SIG-M5 (cell line): ENCODE data around the gene RFX2.
"Not testable (repeated sequence)": the region's sequence is repeated elsewhere in the genome, so short reads cannot be mapped to it uniquely, and the experiment has no call there.

Experiments used
- DNase-seq: peaks from one replicate; lab custom pipeline; 2025; lab: John Stamatoyannopoulos, UW

Gene RFX2

DNA sequence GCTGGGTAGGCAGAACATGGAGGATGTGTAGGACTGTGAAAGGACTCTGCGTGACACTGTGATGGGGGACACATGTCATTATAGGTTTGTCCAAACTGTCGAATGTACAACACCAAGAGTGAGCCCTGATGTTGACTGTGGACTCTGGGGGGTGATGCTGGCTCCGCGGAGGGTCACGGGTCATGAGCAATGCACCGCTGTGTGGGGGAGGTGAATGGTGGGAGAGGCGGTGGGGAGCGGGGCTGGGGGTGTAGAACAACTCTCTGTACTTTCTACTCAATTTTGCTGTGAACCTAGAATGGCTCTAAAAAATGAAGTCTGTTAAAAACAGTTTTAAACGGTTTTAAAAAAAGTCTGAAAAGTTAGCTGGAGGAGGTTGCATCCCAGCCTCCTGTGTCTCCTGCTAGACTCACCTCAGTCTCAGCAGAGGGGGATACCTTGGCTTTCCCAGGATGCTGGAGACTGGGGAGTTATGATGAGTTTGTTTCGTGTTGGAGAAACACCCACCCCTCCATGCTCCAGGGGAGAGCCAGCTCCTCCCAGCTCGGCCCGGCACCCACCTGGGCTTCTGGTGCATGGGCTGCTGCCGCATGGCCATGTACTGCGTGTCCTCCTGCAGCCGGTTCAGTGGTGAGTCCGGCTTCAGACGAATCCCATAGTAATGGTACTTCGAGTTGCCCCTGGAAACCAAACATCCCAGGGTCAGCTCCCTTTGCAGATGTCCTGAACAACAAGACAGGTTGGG, 97.7 kb downstream of the RFX2 start:
- DNase-seq: no peak

DNA sequence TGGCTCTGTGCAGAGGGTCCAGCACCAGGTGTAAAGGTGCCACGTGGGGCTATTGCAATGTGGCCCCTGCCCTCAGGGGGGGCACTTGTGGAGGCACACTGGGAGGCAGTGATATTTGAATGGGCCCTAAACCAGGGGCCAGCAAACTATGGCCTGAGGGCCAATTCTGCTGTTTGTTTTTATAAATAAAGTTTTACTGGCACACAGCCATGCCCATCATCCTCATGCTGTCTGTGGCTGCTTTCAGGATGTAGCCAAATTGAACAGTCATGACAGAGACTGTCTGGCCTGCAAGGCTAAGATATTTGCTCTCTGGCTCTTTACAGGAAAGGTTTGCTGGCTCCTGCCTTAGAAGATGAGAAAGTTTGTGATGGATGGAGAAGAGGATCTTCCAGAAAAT, 98.5 kb downstream of the RFX2 start:
- no peak for DNase-seq

DNA sequence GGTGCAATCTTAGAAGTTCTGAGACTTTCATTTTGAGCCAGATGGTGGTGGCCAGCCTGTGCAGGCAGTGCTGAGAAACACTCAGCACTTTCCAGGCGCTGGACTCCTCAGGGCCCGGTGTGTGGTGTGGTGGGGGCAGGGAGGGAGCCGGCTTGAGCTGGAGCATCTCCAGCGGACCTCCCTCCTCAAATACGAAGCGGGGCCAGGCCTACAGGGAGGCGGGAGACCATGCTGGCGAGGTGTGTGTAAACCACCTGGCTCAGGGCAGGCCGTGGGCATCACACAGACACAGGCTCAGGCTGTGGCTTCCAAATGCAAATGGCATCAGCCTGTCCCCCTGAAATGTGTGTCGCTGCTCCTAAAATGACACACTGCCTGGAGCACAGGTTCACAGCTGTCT, 99.1 kb downstream of the RFX2 start:
- DNase-seq: no peak

- DNase-seq: no peak
Observed at GRCh38 chr19:6010107-6010506, 100.2 kb downstream of the RFX2 start.

DNA sequence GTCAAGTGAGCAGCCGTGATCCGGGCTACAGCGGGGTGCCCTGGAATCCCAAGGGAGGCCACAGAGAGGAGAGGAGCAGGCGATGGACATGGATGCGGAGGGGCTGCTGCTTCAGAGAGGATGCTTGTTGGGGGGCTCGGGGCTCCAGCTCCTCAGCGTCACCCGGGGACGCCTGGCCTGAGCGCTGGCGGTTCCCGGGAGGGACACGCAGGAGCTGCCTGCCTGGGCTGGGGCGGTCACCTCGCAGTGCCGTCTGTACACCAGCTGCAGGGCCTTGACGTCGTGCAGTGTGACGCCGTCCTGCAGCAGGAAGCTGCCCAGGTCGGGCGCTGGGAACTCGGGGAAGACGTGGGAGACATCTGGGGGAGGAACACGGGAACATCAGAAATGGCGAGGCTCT, 102.4 kb downstream of the RFX2 start:
- no peak for DNase-seq

- no peak for DNase-seq
Observed at GRCh38 chr19:6006896-6007295, 103.4 kb downstream of the RFX2 start.

DNA sequence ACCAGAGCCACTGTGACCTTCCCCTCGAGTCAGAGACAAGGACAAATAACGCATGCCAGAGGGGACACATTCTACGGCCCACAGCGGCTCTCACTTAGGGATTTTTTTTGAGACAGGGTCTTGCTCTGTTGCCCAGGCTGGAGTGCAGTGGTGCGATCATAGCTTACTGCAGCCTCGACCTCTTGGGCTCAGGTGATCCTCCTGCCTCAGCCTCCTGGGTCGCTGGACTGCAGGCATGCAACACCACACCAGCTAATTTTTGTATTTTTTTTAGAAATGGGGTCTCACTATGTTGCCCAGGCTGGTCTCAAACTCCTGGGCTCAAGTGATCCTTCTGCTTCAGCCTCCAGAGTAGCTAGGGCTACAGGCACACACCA, 104.2 kb downstream of the RFX2 start:
- DNase-seq: not testable (repeated sequence)

DNA sequence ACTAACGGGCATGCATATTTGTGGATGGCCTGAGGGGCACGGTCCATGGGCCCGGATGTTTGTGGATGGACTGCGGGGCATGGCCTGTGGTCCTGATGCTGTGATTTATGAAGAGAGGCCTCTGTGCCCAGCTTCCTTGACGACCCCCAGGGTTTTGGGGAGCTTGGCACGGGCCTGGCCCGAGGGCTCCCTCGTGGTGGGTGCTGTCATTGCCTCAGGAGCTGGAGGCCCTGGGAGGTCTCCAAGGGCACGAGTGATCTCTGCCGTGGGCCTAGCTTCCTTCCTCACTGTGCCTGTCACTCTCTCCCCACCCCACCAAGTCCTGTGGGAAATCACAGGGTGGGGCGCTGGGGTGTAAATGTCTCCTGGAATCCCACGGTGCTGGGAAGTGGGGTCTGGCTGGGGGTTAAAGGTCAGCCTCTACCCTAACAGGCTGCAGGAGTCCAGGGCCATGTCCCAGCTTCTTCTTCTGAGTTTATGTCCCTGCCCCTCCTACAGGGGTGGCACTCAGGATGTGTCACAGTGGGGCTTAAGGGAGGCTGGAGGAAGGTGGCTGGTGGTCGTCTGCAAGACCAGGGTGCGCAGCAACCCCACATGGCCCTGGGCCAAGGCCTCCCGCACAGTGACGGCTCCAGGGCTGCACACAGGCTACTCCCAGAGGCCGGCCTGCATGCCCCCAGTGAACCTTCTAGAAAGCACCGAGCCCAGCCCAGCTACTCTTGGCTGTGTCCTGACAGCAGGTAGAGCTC, 104.8 kb downstream of the RFX2 start:
- DNase-seq: no peak

- no peak for DNase-seq
Observed at GRCh38 chr19:6003976-6004375, 106.3 kb downstream of the RFX2 start.

DNA sequence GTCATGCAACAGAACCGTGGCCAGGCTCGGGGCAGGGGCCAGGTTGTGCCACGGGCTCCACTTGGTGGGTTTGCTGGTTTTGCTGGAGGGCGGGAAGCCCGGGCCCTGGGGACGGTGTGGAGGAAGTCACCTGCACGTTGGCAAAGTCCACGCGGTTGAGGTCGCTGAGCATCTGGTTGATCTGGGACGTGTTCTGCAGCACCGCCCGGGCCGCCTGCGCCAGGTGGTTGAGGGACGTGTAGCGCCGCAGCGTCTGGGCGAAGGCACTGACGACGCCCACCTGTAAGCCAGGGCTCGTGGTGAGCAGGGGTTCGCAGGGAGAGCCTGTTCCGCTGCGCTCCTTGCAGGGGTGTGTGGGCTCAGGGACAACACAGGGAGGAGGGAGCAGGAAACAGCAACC, 107.7 kb downstream of the RFX2 start:
- DNase-seq: no peak

DNA sequence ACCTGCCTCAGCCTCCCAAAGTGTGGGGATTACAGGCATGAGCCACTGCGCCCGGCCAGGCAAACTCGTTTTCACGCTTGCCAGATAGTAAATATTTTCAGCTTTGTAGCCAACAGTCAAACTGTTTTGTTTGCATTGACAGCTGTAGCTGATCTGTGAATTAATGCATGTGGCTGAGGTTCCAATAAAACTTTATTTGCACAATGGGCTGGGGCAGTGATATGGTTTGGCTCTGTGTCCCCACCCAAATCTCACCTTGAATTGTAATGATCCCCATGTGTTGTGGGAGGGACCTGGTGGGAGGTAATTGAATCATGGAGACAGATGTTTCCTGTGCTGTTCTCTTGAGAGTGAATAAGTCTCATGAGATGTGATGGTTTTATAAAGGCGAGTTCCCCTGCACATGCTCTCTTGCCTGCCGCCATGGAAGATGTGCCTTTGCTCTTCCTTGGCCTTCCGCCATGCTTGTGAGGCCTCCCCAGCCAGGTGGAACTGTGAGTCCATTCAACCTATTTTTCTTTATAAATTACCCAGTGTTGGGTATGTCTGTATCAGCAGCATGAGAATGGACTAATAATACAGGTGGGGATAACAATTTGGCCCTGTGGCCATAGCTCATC, 110.0 kb downstream of the RFX2 start:
- no peak for DNase-seq

DNA sequence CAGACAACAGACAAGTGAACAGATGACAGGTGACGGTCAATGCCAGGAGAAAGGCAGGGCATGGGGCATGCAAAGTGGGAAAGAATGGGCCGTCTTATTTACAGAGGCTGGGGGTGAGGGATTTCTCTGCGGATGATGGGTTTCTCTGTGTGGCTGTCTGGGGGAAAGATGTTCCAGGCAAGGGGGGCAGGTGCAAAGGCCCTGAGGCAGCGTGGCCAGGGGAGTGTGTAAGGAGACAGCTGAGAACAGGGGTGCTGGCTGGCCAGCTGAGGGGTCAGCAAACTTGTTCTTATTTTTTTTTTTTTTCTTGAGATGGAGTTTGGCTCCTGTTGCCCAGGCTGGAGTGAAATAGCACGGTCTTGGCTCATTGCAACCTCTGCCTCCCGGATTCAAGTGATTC, 110.6 kb downstream of the RFX2 start:
- no peak for DNase-seq

- no peak for DNase-seq
Observed at GRCh38 chr19:5997371-5997770, 112.9 kb downstream of the RFX2 start.

- no peak for DNase-seq
Observed at GRCh38 chr19:5996623-5997320, 113.5 kb downstream of the RFX2 start.

DNA sequence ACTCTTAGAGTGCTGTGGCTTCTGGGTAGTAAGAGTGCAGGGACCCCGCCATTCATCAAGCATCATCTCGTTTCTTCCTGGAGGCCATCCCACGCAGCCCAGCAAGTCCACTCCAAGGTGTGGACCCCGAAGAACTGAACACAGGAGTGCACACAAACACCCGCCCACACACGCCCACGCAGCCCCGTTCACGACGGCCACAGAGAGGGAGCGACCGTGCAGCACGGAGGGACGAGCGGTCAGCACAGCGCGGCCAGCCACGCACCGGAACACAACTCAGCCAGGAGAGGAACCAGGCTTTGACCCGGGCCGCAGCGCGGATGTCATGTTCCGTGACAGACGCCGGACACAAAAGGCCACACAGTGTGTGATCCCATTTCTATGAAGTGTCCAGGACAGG, 114.2 kb downstream of the RFX2 start:
- DNase-seq: no peak

- DNase-seq: no peak
Observed at GRCh38 chr19:5995606-5996005, 114.7 kb downstream of the RFX2 start.

GRCh38 chr19:5994405-5995165, 115.7 kb downstream of the RFX2 start:
- no peak for DNase-seq

GRCh38 chr19:5993648-5994358, 116.5 kb downstream of the RFX2 start:
- no peak for DNase-seq

DNA sequence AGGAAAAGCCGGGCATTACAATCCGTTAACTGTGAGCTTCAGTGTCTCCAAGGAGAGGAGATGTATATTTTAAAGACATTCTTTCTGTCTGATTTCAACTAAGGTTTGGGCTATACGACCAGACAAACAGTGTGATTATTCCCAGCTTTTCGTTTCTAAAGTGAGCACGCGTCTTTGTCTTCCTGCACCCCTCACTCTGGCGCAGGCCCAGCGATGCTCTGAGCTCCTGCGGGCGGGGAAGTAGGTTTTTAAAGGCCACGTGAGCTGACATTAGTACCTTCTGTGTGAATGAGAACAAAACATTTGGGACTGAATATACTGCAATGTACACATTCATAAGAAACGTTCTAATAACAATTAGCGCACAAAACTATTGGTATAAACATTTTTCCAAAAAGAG, 117.1 kb downstream of the RFX2 start:
- DNase-seq: no peak

- no peak for DNase-seq
Observed at GRCh38 chr19:5992756-5993155, 117.5 kb downstream of the RFX2 start.

DNA sequence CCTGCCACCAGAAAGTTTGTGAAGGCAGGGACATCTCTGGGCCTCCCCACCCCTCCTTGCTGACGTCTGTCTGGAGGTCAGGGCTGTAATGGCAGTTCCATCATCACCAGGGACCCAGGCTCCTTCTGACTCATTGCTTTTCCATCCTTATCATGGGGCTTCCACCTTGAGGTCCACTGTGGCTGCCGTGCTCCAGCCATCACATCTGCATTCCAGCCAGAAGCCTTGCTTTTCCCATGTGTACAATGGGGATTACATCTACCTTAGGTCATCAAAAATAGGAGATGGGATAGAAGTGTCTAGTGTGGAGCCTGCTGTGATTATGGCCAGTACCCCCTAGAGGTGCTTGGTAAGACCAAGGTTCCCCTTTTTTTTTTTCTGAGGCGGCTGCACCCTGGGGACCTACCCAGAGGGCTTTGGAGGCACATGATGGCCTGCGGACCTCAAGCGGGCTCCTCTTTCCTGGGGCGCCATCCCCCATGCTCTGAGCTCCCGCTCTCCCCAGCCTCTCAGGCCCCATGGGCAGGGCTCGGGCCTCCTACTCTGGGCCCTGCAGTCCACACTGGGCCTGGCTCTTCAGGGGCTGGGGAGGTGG, 119.0 kb downstream of the RFX2 start:
- DNase-seq: no peak
